ENCODE data around the gene SOAT1. TPM values are rescaled to one million over a fixed set of nuclear protein-coding genes. Genes with fewer than 3 reads are reported as not detected.
"Not testable (repeated sequence)": the region's sequence is repeated elsewhere in the genome, so short reads cannot be mapped to it uniquely, and the experiment has no call there.

The SOAT1 gene
- total RNA-seq, result 73.0 and 92.0 TPM in 2 replicates

GRCh38 chr1:179293340-179294327 is at the start of gene SOAT1:
TSS of gene SOAT1 (plus strand) at chr1:179293797. CDS start at chr1:179302685, 8,888 bp downstream.
- DNase-seq (ENCODE audit: low read depth), result peak; percentile 69

GRCh38 chr1:179245426-179245825 is 48.2 kb upstream of the SOAT1 start:
- DNase-seq (ENCODE audit: low read depth), result not testable (repeated sequence)

- DNase-seq (ENCODE audit: low read depth), result no peak
Observed at GRCh38 chr1:179247923-179248322, 45.7 kb upstream of the SOAT1 start.

DNA sequence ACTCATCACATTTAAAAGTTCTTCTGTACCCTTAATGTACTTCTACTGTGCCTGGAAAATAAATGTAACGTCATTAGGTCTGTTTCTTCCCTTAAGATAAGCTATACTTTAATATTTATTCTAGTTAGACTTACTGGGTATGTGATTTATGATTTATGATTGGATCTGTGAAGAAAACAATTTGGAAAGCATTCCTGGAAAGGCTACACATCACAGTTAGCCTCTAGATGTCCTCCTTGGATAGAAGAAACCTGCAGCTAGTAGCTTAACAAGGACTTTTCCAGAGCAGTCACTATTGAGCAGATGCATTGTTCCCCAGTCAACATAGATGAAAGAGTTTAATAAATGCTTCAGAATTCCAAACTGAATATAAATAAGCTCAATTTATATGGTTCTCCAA is 41.9 kb upstream of the SOAT1 start:
- DNase-seq (ENCODE audit: low read depth), result peak; percentile 61

- no peak for DNase-seq (ENCODE audit: low read depth)
Observed at GRCh38 chr1:179252606-179253005, 41.0 kb upstream of the SOAT1 start.

DNA sequence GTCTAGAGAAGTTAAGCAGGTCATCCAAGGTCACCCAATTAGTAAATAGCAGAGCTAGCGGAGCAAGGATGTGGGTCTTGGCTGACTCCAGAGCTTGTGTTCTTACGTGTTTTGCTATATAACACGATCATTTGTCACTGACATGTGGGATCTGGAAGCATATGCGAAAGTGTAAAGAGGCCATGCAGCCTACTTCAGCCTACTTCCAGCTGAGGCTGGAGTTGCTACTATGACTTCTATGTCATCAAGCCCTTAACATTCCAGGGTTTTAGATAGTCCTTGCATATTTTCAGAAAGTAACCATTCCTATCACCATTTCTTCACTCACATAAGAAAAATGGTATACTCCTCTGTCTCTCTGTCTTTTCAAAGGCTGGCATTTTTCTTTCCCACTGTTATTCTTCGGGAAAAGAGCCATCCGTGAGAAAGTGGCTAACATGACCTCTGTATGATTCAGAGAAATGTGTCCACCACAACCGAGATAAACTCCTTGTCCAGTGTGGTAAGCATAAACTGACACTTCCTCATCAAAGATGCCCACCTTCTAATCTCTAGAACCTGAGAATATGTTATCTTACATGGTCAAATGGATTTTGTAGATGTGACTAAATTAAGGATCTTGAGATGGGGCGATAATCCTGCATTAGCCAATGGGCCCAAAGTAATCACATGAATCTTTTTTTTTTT is 40.2 kb upstream of the SOAT1 start:
- DNase-seq (ENCODE audit: low read depth), result no peak

GRCh38 chr1:179262183-179262582 is 31.4 kb upstream of the SOAT1 start:
- DNase-seq (ENCODE audit: low read depth), result no peak

DNA sequence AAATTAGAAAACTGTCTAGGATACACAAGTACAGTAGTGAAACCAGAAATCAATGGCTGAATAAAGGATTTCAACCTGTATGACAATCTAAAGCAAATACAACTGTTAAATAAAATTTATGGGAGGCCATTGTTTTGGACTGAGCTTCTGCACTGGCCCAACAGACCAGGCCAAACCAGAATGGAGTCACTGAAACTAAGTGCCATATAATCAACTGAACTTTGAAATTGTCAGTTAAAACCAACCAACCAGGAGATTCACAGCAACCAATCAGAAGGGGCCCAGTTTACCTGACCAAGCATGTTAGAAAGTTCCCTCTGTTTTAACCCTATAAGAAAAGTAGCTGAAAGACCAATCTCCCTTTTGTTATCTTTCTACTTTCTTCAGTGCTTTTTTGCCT is 30.5 kb upstream of the SOAT1 start:
- DNase-seq (ENCODE audit: low read depth), result no peak

DNA sequence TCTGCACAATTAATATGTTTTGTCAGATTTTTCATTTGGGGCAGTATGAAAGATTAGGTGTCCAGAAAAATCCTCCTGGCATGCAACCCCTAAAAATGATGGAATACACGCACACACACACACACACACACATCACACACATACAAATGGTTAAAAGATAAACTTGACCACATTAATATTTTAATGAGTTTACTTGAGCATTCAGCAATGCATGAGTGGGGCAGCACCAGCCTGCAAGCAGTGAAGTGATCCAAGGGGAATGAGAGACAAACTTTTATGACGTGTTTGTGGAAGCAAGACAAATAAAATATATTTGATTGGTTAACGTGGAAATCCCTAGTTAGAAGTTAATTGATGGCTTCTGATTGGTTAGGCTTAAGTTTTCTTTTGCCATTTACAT is 29.1 kb upstream of the SOAT1 start:
- DNase-seq (ENCODE audit: low read depth), result peak; percentile 3

- DNase-seq (ENCODE audit: low read depth), result no peak
Observed at GRCh38 chr1:179269071-179269470, 24.5 kb upstream of the SOAT1 start.

DNA sequence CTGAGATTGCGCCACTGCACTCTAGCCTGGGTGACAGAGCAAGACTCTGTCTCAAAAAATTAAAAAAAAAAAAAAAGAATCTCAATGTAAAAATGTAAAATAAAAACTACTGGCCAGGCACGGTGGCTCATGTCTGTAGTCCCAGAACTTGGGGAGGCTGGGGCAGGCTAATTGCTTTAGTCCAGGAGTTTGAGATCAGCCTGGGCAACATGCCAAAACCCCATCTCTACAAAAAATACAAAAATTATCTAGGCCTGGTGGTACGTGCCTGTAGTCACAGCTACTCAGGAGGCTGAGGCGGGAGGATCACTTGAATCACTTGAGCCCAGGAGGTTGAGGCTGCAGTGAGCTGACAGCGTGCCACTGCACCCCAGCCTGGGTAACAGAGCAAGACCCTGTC is 19.2 kb upstream of the SOAT1 start:
- DNase-seq (ENCODE audit: low read depth), result not testable (repeated sequence)

- no peak for DNase-seq (ENCODE audit: low read depth)
Observed at GRCh38 chr1:179278920-179279319, 14.7 kb upstream of the SOAT1 start.

GRCh38 chr1:179283992-179284391 is 9.6 kb upstream of the SOAT1 start:
- DNase-seq (ENCODE audit: low read depth), result no peak

- DNase-seq (ENCODE audit: low read depth), result peak; percentile 88
Observed at GRCh38 chr1:179287946-179288345, 5.7 kb upstream of the SOAT1 start.

GRCh38 chr1:179288977-179289376 is 4.6 kb upstream of the SOAT1 start:
- DNase-seq (ENCODE audit: low read depth), result no peak

GRCh38 chr1:179295164-179295755 is 1.7 kb downstream of the SOAT1 start:
- peak; percentile 78 for DNase-seq (ENCODE audit: low read depth)

- DNase-seq (ENCODE audit: low read depth), result no peak
Observed at GRCh38 chr1:179296356-179297104, 2.9 kb downstream of the SOAT1 start.

GRCh38 chr1:179297105-179297378 is 3.4 kb downstream of the SOAT1 start:
- no peak for DNase-seq (ENCODE audit: low read depth)

- DNase-seq (ENCODE audit: low read depth), result no peak
Observed at GRCh38 chr1:179298952-179299351, 5.4 kb downstream of the SOAT1 start.

DNA sequence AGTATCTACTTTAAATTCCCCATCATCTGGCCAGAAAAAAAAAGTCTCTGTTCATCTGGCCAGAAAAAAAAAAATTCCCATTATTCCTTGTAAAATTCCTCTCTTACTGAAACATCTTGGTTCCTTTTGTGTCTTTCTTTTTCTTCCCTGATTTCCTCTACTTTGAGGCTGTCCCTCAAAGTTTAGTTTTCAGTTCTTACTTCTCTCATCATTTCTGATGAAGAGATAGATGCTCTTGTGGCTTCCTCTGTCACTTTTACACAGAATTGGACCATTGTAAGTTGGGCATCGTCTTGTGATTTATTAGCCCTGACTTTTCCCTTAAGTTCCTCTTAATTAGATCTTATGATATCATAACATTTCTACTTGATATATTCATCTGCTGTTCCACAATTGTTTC is 6.5 kb downstream of the SOAT1 start:
- DNase-seq (ENCODE audit: low read depth), result no peak

DNA sequence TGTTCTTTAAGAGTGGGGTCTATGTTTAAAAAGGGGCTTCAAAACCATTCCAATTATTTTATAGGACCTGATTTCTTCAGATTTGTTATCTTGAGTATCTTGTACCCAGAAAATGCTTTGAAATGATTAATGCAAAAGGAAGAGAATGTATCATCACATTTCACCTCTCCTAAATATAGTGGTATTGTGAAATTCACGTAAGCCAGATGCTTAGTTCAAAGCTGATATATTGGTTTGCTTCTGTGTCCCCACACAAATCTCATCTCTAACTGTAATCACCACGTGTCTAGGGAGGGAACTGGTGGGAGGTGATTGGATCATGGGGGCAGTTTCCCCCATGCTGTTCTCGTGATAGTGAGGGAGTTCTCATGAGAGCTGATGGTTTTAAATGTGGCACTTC is 8.5 kb downstream of the SOAT1 start:
- no peak for DNase-seq (ENCODE audit: low read depth)

DNA sequence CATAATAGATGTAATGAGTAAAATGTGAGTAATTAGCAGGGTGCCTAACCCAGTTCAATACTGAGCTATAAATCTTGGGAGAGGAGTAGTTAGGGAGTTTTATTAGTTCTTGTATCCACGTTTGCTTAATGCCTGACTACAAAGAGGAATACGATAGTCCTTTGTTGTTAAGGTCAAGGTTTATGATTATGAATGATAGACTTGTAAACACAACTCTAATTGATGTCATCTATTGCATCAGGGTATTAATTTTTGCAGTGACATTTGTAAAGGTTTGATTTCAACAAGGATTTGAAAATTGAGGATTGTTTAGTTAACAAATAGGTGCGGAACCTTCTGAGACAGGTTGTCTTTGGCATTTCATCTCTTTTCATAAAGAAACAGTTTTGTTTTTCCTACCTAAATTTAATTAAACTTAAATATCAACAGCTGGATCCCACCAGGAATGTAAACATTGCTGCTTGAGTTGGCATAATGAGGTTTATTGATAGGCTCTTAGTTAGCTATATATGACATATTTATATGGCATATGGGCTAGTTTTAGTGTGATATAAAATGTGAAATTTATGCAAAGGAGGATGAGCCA is 9.7 kb downstream of the SOAT1 start:
- no peak for DNase-seq (ENCODE audit: low read depth)

Measured in renal cortical epithelial cell (primary cell).